ENCODE measurements around the gene SPINK14. TPM values are rescaled to one million over a fixed set of nuclear protein-coding genes. Genes with fewer than 3 reads are reported as not detected.

Gene SPINK14
- polyA plus RNA-seq, 1 donor from 2014 or later = not detected

DNA sequence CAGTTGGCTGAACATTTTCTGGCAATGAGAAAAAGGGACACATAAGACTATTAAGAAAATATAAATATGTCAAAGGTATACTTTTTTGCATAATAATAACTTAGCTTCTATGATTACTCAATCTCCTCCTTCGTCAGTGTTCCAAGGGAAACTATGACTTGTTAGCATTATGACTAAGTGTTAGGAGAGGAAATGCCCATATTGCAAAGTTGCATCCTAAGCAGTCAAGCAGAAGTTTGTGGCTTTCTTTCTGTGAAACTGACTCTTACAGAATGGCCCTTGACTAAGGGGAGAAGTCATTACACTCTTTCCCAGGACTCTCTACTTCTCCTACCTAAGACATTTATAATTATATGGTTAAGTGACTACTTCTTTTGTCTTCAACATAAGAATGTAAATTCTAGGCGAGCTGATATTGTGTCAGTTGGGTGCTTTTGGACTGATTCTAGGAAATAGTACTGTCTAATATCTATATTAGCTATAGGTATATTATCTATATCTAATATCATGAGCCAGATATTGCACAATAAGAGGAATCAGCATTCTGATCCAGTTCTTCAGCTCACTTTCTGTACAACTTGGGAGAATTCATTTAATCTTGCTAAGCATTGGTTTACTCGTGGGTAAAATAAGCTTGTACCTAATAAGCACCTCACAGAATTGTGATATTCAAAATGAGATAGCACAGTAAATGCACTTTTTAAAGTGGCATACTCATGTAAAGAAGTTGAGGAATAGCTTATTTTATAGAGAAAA is 18.1 kb downstream of the SPINK14 start:
- Histone ChIP-seq H3K27ac (ENCODE audit: low read length) (no peak overlapping the region), H3K4me2 (ENCODE audit: low read length) (no peak overlapping the region), H3K27me3 (ENCODE audit: insufficient read depth, low read depth, low read length) (no peaks in the 10 kb centered on the region), H4K20me1 (ENCODE audit: insufficient read depth) (no peaks in the 10 kb centered on the region), H3K9ac (ENCODE audit: low read length) (no peak overlapping the region), H3K4me3 (ENCODE audit: low read length) (no peak overlapping the region), H2AFZ (ENCODE audit: low read depth, low read length) (no peak overlapping the region), H3K9me2 (ENCODE audit: insufficient read depth, low read length) (no peaks in the 10 kb centered on the region), H3F3A (ENCODE audit: insufficient read depth, low read length, poor library complexity, severe bottlenecking) (no peaks in the 10 kb centered on the region), H3K36me3 (ENCODE audit: insufficient read depth, low read length) (no peaks in the 10 kb centered on the region), H3K9me3 (ENCODE audit: low read length) (no peaks in the 10 kb centered on the region), H3K79me2 (replicated peaks; ENCODE audit: insufficient read depth, low read length) (no peaks in the 10 kb centered on the region)
- TF ChIP-seq POLR2AphosphoS5 (IDR thresholded peaks at IDR 0.05) (no peak), RAD21 (conservative IDR thresholded peaks at IDR 0.05) (no peak), EZH2 (IDR thresholded peaks at IDR 0.05; ENCODE audit: borderline replicate concordance, insufficient read depth, low read length, poor library complexity, severe bottlenecking) (no peak), TAF1 (IDR thresholded peaks at IDR 0.05; ENCODE audit: low read depth) (no peak), SMC3 (conservative IDR thresholded peaks at IDR 0.05; ENCODE audit: poor library complexity) (no peak), MXI1 (conservative IDR thresholded peaks at IDR 0.05; ENCODE audit: poor library complexity, severe bottlenecking) (no peak), EP300 (conservative IDR thresholded peaks at IDR 0.05; ENCODE audit: poor library complexity, severe bottlenecking) (no peak)
- TF ChIP-seq, protein P1, sequence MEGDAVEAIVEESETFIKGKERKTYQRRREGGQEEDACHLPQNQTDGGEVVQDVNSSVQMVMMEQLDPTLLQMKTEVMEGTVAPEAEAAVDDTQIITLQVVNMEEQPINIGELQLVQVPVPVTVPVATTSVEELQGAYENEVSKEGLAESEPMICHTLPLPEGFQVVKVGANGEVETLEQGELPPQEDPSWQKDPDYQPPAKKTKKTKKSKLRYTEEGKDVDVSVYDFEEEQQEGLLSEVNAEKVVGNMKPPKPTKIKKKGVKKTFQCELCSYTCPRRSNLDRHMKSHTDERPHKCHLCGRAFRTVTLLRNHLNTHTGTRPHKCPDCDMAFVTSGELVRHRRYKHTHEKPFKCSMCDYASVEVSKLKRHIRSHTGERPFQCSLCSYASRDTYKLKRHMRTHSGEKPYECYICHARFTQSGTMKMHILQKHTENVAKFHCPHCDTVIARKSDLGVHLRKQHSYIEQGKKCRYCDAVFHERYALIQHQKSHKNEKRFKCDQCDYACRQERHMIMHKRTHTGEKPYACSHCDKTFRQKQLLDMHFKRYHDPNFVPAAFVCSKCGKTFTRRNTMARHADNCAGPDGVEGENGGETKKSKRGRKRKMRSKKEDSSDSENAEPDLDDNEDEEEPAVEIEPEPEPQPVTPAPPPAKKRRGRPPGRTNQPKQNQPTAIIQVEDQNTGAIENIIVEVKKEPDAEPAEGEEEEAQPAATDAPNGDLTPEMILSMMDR (IDR thresholded peaks at IDR 0.05; ENCODE audit: poor library complexity, severe bottlenecking) = no peak
- TF ChIP-seq, protein P2, sequence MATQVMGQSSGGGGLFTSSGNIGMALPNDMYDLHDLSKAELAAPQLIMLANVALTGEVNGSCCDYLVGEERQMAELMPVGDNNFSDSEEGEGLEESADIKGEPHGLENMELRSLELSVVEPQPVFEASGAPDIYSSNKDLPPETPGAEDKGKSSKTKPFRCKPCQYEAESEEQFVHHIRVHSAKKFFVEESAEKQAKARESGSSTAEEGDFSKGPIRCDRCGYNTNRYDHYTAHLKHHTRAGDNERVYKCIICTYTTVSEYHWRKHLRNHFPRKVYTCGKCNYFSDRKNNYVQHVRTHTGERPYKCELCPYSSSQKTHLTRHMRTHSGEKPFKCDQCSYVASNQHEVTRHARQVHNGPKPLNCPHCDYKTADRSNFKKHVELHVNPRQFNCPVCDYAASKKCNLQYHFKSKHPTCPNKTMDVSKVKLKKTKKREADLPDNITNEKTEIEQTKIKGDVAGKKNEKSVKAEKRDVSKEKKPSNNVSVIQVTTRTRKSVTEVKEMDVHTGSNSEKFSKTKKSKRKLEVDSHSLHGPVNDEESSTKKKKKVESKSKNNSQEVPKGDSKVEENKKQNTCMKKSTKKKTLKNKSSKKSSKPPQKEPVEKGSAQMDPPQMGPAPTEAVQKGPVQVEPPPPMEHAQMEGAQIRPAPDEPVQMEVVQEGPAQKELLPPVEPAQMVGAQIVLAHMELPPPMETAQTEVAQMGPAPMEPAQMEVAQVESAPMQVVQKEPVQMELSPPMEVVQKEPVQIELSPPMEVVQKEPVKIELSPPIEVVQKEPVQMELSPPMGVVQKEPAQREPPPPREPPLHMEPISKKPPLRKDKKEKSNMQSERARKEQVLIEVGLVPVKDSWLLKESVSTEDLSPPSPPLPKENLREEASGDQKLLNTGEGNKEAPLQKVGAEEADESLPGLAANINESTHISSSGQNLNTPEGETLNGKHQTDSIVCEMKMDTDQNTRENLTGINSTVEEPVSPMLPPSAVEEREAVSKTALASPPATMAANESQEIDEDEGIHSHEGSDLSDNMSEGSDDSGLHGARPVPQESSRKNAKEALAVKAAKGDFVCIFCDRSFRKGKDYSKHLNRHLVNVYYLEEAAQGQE (IDR thresholded peaks at IDR 0.05; ENCODE audit: borderline replicate concordance) = no peak

DNA sequence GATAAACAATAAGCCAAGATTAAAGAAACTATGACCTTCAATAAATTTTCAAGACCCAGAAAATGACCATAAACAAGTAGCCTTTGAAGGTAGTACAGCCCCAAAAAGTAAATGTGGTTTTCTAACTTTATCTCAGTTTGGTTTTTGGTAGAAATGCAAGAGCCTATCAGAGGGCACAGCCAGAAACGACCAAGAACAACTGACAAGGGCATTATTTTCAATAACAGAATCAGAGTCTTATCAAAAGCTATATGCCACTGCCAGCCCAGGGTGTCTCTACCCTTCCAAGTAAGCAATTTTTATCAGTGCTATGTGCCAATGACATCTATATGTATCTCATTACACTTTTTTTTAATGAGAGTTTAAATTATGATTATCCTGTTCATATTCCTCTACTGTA is 22.7 kb downstream of the SPINK14 start:
- Histone ChIP-seq H4K20me1 (ENCODE audit: insufficient read depth) (no peaks in the 10 kb centered on the region), H3K9me3 (ENCODE audit: low read length) (no peaks in the 10 kb centered on the region), H3K4me2 (ENCODE audit: low read length) (no peak overlapping the region), H3K9ac (ENCODE audit: low read length) (no peak overlapping the region), H3K4me3 (ENCODE audit: low read length) (no peak overlapping the region), H3K9me2 (ENCODE audit: insufficient read depth, low read length) (no peaks in the 10 kb centered on the region), H2AFZ (ENCODE audit: low read depth, low read length) (no peak overlapping the region), H3K79me2 (replicated peaks; ENCODE audit: insufficient read depth, low read length) (no peaks in the 10 kb centered on the region), H3F3A (ENCODE audit: insufficient read depth, low read length, poor library complexity, severe bottlenecking) (no peaks in the 10 kb centered on the region), H3K27me3 (ENCODE audit: insufficient read depth, low read depth, low read length) (no peaks in the 10 kb centered on the region), H3K36me3 (ENCODE audit: insufficient read depth, low read length) (no peaks in the 10 kb centered on the region), H3K27ac (ENCODE audit: low read length) (no peak overlapping the region)
- TF ChIP-seq, protein P1 (IDR thresholded peaks at IDR 0.05; ENCODE audit: poor library complexity, severe bottlenecking) = no peak
- no peak for TF ChIP-seq EP300 (conservative IDR thresholded peaks at IDR 0.05; ENCODE audit: poor library complexity, severe bottlenecking)
- TF ChIP-seq TAF1 (IDR thresholded peaks at IDR 0.05; ENCODE audit: low read depth) = no peak
- no peak for TF ChIP-seq EZH2 (IDR thresholded peaks at IDR 0.05; ENCODE audit: borderline replicate concordance, insufficient read depth, low read length, poor library complexity, severe bottlenecking)
- no peak for TF ChIP-seq POLR2AphosphoS5 (IDR thresholded peaks at IDR 0.05)
- TF ChIP-seq RAD21 (conservative IDR thresholded peaks at IDR 0.05) = no peak
- TF ChIP-seq MXI1 (conservative IDR thresholded peaks at IDR 0.05; ENCODE audit: poor library complexity, severe bottlenecking) = no peak
- TF ChIP-seq SMC3 (conservative IDR thresholded peaks at IDR 0.05; ENCODE audit: poor library complexity) = no peak
- TF ChIP-seq, protein P2 (IDR thresholded peaks at IDR 0.05; ENCODE audit: borderline replicate concordance) = no peak
